GM23338 (cell line): ENCODE measurements around the gene CCDC38. TPM values are rescaled to one million over a fixed set of nuclear protein-coding genes. Genes with fewer than 3 reads are reported as not detected.

Experiments
- ATAC-seq: fragments of 200-7000 bp; cut with Tn5 transposase; 3 replicates; pipeline ENCODE4 v1.9.1; 2020
- DNase-seq: peaks from one replicate; pipeline ENCODE4 v3.0.0-alpha.2; 2015; ENCODE audit warnings: low spot score
- H2AFZ ChIP-seq: fragments of 200-600 bp; sonication (generic); 2 replicates; pipeline ENCODE4 v1.8.0; 2016; ENCODE audit warnings: antibody characterized with exemption, mild to moderate bottlenecking, moderate library complexity
- H3F3A ChIP-seq: fragments of 200-600 bp; sonication (generic); replicated peaks from 2 replicates; pipeline ENCODE4 v1.8.0; 2017; ENCODE audit warnings: antibody characterized with exemption, mixed run types, low read depth
- H3K27ac ChIP-seq: fragments of 200-600 bp; sonication (generic); 2 replicates; pipeline ENCODE4 v1.6.1; 2016; ENCODE audit warnings: low read depth
- H3K27me3 ChIP-seq: fragments of 200-600 bp; sonication (generic); 2 replicates; pipeline ENCODE4 v1.8.0; 2016; ENCODE audit warnings: mild to moderate bottlenecking, mixed run types, moderate library complexity; ENCODE audit not compliant: insufficient read depth
- H3K36me3 ChIP-seq: fragments of 200-600 bp; sonication (generic); 2 replicates; pipeline ENCODE4 v1.8.0; 2016; ENCODE audit warnings: mild to moderate bottlenecking; ENCODE audit not compliant: insufficient read depth
- H3K4me1 ChIP-seq: fragments of 200-600 bp; sonication (generic); 2 replicates; pipeline ENCODE4 v1.8.0; 2016; ENCODE audit warnings: mild to moderate bottlenecking, moderate library complexity; ENCODE audit not compliant: insufficient read depth
- H3K4me2 ChIP-seq: fragments of 200-600 bp; sonication (generic); 2 replicates; pipeline ENCODE4 v1.7.1; 2017; ENCODE audit warnings: mixed run types
- H3K4me3 ChIP-seq: fragments of 200-600 bp; sonication (generic); 2 replicates; pipeline ENCODE4 v1.6.1; 2016; ENCODE audit warnings: mixed run types
- H3K79me2 ChIP-seq: fragments of 200-600 bp; sonication (generic); replicated peaks from 2 replicates; pipeline ENCODE4 v1.8.0; 2017; ENCODE audit warnings: mild to moderate bottlenecking; ENCODE audit not compliant: insufficient read depth
- H3K9me2 ChIP-seq: fragments of 200-600 bp; sonication (generic); 2 replicates; pipeline ENCODE4 v1.8.0; 2017; ENCODE audit not compliant: insufficient read depth
- H4K20me1 ChIP-seq: fragments of 200-600 bp; sonication (generic); replicated peaks from 2 replicates; pipeline ENCODE4 v1.8.0; 2017; ENCODE audit warnings: mild to moderate bottlenecking; ENCODE audit not compliant: insufficient read depth
- H3K27ac Mint-ChIP-seq: 2 replicates; pipeline ENCODE4 v1.8.0; 2020; ENCODE audit warnings: inconsistent platforms, mild to moderate bottlenecking, moderate library complexity, mixed read lengths
- H3K27me3 Mint-ChIP-seq: 3 replicates; pipeline ENCODE4 v1.8.0; 2022; ENCODE audit warnings: low read depth, mild to moderate bottlenecking, moderate library complexity, mixed read lengths, inconsistent platforms; ENCODE audit not compliant: insufficient read depth, poor library complexity
- H3K36me3 Mint-ChIP-seq: 3 replicates; pipeline ENCODE4 v1.8.0; 2021; ENCODE audit warnings: low read depth, mild to moderate bottlenecking, inconsistent platforms, moderate library complexity, mixed read lengths
- H3K4me1 Mint-ChIP-seq: 3 replicates; pipeline ENCODE4 v1.8.0; 2020; ENCODE audit warnings: mild to moderate bottlenecking, inconsistent platforms, mixed read lengths
- H3K4me3 Mint-ChIP-seq: 3 replicates; pipeline ENCODE4 v1.8.0; 2021; ENCODE audit warnings: moderate library complexity, mild to moderate bottlenecking, inconsistent platforms, mixed read lengths
- H3K9me3 Mint-ChIP-seq: 3 replicates; pipeline ENCODE4 v1.8.0; 2020; ENCODE audit warnings: moderate library complexity, mild to moderate bottlenecking, inconsistent platforms, mixed read lengths
- CTCF ChIP-seq, 2 experiments: fragments of 200-600 bp in 1 of 2; sonication (generic) in 1 of 2; conservative IDR thresholded peaks; 2 replicates each; pipeline versions ENCODE4 v1.5.1 to v1.6.1; 2016 to 2017; ENCODE audit warnings: antibody characterized with exemption in 2 of 2, low read depth in 2 of 2, mild to moderate bottlenecking in 2 of 2, moderate library complexity in 1 of 2
- ETS1 ChIP-seq: IDR thresholded peaks from 2 replicates; pipeline ENCODE4 v1.6.1; 2016; ENCODE audit warnings: antibody characterized with exemption
- EZH2 ChIP-seq: fragments of 200-600 bp; sonication (generic); IDR thresholded peaks from one replicate; pipeline ENCODE4 v1.8.0; 2017; ENCODE audit warnings: antibody characterized with exemption, mild to moderate bottlenecking, low read depth; ENCODE audit not compliant: unreplicated experiment
- EZH2phosphoT487 ChIP-seq: fragments of 200-600 bp; sonication (generic); IDR thresholded peaks from one replicate; pipeline ENCODE4 v1.8.1; 2018; ENCODE audit warnings: antibody characterized with exemption; ENCODE audit not compliant: unreplicated experiment
- JUNB ChIP-seq: IDR thresholded peaks from one replicate; pipeline ENCODE4 v1.6.1; 2016; ENCODE audit warnings: antibody characterized with exemption; ENCODE audit not compliant: unreplicated experiment
- NANOG ChIP-seq: IDR thresholded peaks from 2 replicates; pipeline ENCODE4 v1.6.1; 2016; ENCODE audit warnings: antibody characterized with exemption, borderline replicate concordance
- POLR2AphosphoS5 ChIP-seq: IDR thresholded peaks from 2 replicates; pipeline ENCODE4 v1.6.1; 2016; ENCODE audit warnings: antibody characterized with exemption, low read depth
- REST ChIP-seq: IDR thresholded peaks from one replicate; pipeline ENCODE4 v1.6.1; 2018; ENCODE audit warnings: antibody characterized with exemption; ENCODE audit not compliant: unreplicated experiment
- ZNF114 ChIP-seq: fragments of 250-450 bp; sonication (Bioruptor Pico); IDR thresholded peaks from 2 replicates; pipeline ENCODE4 v1.5.0; 2020; ENCODE audit warnings: mild to moderate bottlenecking, moderate library complexity
- polyA plus RNA-seq: library from polyadenylated mRNA; unstranded; fragments of >200 nt; fragmentation: Nextera tagmentation; extraction: Ambion mirVana; gene quantifications from 2 replicates; pipeline ENCODE4 v1.2.1, GENCODE V29; 2016
- total RNA-seq: library from RNA; depleted of rRNA; stranded (reverse); fragments of >200 nt; shearing (Covaris generic); gene quantifications from 2 replicates; pipeline ENCODE4 v1.2.3, GENCODE V29; 2014

Gene CCDC38
- total and polyA plus RNA-seq, 2 experiments from 2014 or later: not detected

GRCh38 chr12:95830335-95831089 is 111.9 kb downstream of the CCDC38 start:
- Histone ChIP-seq H3K27ac (no peak overlapping the region), H3K4me1 (peaks cover 9% of the 10 kb centered on the region), H3K4me3 (no peak overlapping the region), H2AFZ (no peak overlapping the region), H3F3A (no peaks in the 10 kb centered on the region), H3K9me2 (no peaks in the 10 kb centered on the region), H3K36me3 (no peaks in the 10 kb centered on the region), H4K20me1 (no peaks in the 10 kb centered on the region), H3K27me3 (no peaks in the 10 kb centered on the region), H3K79me2 (no peaks in the 10 kb centered on the region), H3K4me2 (no peak overlapping the region)
- Mint-ChIP-seq H3K4me3 (no peak overlapping the region), H3K9me3 (no peaks in the 10 kb centered on the region), H3K36me3 (no peaks in the 10 kb centered on the region), H3K27ac (no peak overlapping the region), H3K4me1 (peaks cover 13% of the 10 kb centered on the region), H3K27me3 (peaks cover 5% of the 10 kb centered on the region)
- ATAC-seq: no peak
- no peak for DNase-seq
- TF ChIP-seq EZH2: no peak
- no peak for TF ChIP-seq REST
- TF ChIP-seq ETS1: no peak
- TF ChIP-seq NANOG: no peak
- no peak for TF ChIP-seq POLR2AphosphoS5
- TF ChIP-seq JUNB: no peak
- no peak for TF ChIP-seq CTCF (conservative IDR thresholded peaks at IDR 0.05; ENCODE audit: low read depth in 2 of 2)
- TF ChIP-seq ZNF114 (CRISPR knock-in tag): no peak
- no peak for TF ChIP-seq EZH2phosphoT487
